Fibroblast of upper back skin (primary cell): Measurements from ENCODE around the gene ZNF565.
"Not testable (repeated sequence)": the region's sequence is repeated elsewhere in the genome, so short reads cannot be mapped to it uniquely, and the experiment has no call there.

Source experiments
- DNase-seq: peaks from one replicate; pipeline ENCODE4 v3.0.0-alpha.2; 2013

Gene ZNF565

DNA sequence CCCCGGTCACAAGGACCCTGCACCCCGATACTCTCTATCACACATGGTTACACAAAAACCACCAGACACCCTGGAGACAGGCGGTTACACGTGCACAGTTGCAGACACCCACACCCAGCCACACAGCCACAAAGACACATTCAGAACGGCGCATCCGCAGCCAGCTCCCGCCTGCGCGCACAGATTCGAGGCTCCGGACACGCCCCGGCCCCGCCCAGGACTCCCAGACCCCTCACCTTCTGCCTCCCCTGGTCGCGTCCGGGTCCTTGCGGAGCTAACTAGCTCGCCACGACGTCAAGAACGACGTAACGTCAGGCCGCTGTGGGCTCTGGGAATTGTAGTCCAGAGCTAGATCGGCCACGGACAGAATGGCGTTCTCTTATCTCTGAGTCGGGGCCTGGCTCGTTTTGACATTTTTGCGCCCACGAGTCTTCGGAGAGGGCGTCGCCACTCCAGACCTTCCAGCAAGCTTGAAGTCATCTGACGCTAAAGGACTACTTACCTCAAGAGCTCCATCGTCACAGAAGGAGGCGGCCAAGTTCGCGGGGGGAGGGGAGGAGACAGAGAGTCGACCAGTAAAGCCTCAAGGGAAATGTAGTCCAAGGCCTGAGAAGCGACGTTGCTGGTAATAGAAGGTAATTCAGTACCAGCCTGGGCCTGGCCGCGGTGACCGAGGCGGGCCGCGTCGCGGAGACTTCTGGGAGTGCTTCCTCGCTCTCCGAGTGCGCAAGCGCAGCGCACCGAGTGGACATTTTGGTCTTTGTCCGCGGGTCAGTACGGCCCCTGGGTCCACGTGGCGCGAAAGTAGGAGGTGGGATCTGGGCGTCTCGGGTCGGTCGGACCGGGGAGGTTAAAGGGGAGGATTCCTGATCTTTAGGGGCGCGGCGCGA is at the start of gene ZNF565, which contains the start of gene ZNF146:
TSS of gene ZNF565 (minus strand) at position 280 of the 890 bp plus-strand sequence. CDS start 12,680 bp downstream, outside the sequence.
TSS of gene ZNF146 (plus strand) at position 721 of the 890 bp plus-strand sequence. CDS start 21,335 bp downstream, outside the sequence.
- peak; percentile 99 for DNase-seq

GRCh38 chr19:36259211-36259610 is 44.7 kb upstream of the ZNF565 start:
- no peak for DNase-seq

- no peak for DNase-seq
Measured at GRCh38 chr19:36258028-36258875, 43.8 kb upstream of the ZNF565 start.

- DNase-seq = no peak
Measured at GRCh38 chr19:36257520-36257876, 43.0 kb upstream of the ZNF565 start.

GRCh38 chr19:36256853-36257519 is 42.5 kb upstream of the ZNF565 start:
- no peak for DNase-seq

- DNase-seq = no peak
Measured at GRCh38 chr19:36256064-36256463, 41.6 kb upstream of the ZNF565 start.

- no peak for DNase-seq
Measured at GRCh38 chr19:36255316-36255715, 40.9 kb upstream of the ZNF565 start.

DNA sequence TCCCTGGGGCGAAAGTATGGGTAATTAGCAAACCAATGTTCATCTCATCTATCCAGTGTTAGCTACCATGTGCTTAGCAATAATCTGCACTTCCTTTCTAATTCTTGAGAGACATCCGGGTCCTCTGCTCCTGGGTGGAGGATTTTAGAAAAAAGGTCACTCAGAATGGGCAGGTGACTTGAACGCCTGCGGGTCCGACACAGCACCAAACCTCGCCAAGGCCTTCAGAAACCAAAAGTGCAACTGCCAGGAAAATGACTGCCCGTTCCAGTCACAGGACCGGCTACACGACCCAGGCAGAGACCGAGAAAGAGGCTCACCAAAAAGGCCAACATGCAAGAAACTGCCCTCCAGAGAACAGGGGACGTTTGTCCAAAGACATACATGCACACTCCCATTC is 40.4 kb upstream of the ZNF565 start:
- DNase-seq = no peak

GRCh38 chr19:36252047-36252446 is 37.6 kb upstream of the ZNF565 start:
- DNase-seq = no peak

DNA sequence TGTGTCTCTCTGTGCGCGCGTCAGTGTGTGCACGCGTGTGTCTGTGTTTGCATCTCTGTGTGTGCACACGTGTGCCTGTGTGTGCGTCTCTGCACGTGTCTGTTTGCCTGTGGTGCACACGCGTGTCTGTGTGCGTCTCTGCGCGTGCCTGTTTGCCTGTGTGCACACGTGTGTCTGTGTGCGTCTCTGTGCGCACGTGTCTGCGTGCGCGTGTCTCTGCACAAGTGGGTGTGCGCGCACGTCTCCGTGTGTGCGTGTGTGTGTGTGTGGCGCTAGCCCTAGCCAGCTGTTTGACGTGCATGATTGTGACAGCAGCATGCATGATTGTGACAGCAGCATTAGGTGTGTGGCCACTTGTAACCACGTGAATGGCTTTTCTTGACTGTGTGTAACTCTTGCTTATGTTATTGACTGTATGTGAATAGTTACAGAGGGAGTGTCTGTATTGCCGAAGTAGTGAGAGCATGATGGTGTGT is 31.6 kb upstream of the ZNF565 start:
- no peak for DNase-seq

GRCh38 chr19:36245210-36246005 is 30.9 kb upstream of the ZNF565 start:
- no peak for DNase-seq

DNA sequence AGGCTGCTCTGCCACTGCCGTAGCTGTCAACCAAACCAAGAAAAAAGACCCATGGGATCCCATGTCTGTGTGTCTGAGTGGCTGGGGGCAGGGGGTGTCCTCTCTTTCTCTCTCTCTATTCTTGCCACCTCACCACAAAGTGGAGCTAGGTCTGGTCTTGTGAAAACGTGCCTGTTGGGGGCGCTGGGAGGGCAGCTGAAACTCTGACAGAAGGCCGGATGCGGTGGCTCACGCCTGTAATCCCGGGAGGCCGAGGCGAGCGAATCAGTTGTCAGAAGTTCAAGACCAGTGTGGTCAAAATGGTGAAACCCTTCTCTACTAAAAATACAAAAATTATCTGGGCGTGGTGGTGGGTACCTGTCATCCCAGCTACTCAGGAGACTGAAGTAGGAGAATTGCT is 29.6 kb upstream of the ZNF565 start:
- DNase-seq = no peak

GRCh38 chr19:36236946-36237310 is 22.5 kb upstream of the ZNF565 start:
- DNase-seq = no peak

DNA sequence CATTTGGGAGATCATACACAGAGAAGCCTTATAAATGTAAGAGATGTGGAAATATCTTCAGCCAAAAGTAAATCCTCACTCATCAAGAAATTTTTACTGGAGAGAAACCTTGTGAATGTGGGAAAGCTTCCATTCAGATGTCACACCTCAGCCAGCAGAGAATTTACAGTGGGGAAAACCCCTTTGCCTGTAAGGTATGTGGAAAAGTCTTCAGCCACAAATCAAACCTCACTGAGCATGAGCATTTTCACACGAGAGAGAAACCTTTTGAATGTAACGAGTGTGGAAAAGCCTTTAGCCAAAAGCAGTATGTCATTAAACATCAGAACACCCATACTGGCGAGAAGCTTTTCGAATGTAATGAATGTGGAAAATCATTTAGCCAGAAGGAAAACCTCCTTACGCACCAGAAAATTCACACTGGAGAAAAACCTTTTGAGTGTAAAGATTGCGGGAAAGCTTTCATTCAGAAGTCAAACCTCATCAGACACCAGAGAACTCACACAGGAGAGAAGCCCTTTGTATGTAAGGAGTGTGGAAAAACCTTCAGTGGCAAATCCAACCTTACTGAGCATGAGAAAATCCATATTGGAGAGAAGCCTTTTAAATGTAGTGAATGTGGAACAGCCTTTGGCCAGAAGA is 22.0 kb upstream of the ZNF565 start:
- DNase-seq = no peak

DNA sequence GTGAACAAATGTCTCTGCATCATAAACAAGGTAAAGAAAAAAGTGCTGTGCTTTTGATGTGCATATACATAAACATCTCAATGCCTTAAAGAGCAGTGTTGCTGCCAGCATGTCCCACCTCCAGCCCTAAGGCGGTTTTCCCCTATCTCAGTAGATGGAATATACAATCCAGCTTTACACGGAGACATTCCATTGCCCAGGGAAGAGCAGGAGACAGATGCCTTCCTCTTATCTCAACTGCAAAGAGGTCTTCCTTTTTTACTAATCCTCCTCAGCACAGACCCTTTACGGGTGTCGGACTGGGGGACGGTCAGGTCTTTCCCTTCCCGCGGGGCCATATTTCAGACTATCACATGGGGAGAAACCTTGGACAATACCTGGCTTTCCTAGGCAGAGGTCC is 19.2 kb upstream of the ZNF565 start:
- DNase-seq = not testable (repeated sequence)

DNA sequence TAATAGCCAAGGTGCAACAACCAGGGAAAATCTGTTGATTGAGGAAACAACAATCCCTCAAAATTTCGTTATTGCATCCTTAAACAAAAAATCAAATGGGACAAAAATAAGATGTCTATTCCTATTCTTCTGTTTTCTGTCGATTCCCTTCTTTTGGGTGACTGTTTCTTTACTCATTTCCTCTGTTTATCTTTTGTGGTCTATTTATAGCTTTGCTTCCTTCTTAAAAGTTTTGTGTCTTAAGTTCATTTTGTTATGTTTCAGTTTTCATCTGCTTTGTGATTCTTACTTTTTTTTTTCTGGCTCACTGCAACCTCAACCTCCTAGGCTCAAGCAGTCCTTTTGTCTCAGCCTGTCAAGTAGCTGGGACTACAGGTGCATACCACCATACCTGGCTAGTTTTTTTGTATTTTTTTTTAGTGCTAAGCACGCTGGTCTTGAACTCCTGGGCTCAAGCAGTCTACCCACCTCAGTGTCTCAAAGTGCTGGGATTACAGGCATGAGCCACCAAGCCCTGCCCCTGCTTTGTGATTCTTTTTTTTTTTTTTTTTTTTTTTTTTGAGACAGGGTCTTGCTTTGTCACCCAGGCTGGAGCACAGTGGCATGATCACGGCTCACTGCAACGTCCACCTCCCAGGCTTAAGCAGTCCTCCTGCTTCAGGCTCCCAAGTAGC is 10.9 kb upstream of the ZNF565 start:
- DNase-seq = peak; percentile 11

GRCh38 chr19:36222503-36222902 is 8.0 kb upstream of the ZNF565 start:
- no peak for DNase-seq

- DNase-seq = no peak
Measured at GRCh38 chr19:36221474-36221873, 7.0 kb upstream of the ZNF565 start.

DNA sequence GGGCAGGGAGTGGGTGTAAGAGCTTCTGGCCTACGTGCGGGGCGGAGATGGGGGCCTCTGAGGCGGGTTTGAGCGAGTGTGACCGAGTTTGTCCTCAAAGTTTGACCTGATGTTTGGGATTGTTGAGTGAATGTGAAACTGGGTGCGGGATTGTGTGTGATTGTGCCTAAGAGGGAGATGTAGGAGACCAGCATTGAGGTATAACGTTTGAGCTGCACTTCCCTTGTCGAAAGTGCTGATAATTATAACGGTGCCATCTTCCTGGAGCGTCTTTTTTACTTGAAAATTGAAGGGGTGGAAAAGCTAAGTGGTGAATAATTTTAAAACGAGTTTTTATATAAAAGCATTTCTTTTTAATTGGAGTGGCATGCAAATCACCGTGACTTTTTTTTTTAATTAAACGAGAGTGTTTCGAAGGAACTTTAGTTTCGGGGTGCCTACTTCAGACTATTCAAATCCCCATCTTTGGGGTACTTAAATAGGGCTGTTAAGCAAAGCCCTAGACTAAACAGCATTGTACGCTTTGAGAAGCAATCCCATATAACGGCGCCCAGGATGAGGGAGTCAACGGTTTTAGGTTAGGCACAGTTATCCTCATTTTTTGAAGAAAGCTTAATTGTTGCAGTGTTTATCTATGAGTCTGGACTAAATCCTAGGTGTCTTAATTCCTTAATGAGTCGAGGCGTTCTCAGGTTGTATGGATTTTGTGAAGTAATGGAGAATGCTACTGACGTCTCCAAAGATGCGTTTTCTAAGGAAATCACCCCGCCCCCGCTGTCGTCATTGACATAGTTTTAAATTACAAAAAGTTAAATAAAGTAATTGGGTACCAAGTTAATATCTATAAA is 1.0 kb upstream of the ZNF565 start:
- DNase-seq = peak; percentile 16

- DNase-seq = no peak
Measured at GRCh38 chr19:36212895-36213294, 1.6 kb downstream of the ZNF565 start.
